T47D (cell line): Measurements from ENCODE around the gene TGM3.

Source experiments
- DNase-seq, 2 experiments: peaks; one replicate each; pipeline versions ENCODE4 v3.0.0 to v3.0.0-alpha.2; 2011 to 2012; ENCODE audit warnings: low read depth in 1 of 2, low spot score in 1 of 2
- JUND ChIP-seq: IDR thresholded peaks from 2 replicates; pipeline ENCODE4 v1.6.1; 2012; ENCODE audit warnings: low read depth
- in situ Hi-C: cut with HindIII; loops from 2 replicates; pipeline ENCODE4 v1.10.0; 2016; ENCODE audit warnings: low sequenced_read_pairs, low pct_unique_long_range_greater_than_20kb

TGM3 gene

DNA sequence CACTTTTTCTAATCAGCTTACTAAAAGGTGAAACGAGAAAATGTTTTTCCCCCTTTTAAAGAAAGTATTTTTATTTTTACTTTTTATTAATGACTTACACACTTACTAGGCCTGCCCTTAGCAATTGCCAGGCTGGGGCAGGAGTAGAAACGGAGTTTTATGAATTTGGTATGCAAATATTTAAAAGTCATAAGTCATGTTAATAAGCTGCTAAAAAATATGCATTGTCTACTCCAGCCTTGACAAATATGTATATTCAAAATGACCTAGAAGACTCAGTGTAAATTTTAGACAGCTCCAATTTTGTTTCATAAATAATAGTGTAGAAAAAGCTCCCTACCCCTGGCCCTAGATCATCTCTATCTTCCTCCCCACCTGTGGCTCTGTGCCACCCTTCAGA is 67.4 kb downstream of the TGM3 start:
- in situ Hi-C loops = no loop called here
- no peak for TF ChIP-seq JUND
- DNase-seq = no peak

DNA sequence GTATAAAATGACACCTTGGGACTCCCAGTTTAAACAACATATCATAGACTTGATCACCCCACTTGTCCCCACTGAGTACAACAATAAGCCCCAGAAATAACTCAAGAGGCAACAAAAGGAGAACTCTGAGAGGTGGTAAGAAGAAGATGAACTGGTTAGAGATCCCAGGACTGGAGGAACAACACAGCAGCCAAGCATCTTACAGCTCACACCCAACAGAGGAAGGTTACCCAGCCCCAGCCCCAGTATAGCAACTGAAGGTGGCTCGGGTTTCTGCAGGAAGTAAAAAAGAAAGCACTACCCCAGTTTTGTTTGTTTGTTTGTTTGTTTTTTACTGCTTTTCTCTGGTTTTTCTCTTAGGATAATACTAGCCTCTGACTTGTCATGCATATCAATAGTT is 67.8 kb downstream of the TGM3 start:
- in situ Hi-C loops = no loop called here
- DNase-seq = no peak
- no peak for TF ChIP-seq JUND

DNA sequence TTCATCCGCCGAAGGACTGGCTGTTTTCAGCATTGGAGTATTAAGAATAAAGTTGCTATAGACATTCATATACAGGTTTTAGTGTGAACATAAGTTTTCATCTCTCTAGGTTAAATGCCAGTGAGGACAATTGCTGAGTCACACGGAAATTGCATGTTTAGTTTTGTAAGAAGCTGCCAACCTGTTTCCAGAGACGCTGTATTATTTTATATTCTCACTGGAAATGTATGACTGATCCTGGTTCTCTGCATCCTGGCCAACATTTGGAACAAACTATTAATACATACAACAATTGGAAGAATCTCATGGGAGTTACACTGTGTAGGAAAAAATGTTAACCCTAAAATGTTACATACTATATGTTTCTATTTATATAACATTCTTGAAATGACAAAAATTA is 68.2 kb downstream of the TGM3 start:
- TF ChIP-seq JUND = no peak
- no peak for DNase-seq
- in situ Hi-C loops = no loop called here

DNA sequence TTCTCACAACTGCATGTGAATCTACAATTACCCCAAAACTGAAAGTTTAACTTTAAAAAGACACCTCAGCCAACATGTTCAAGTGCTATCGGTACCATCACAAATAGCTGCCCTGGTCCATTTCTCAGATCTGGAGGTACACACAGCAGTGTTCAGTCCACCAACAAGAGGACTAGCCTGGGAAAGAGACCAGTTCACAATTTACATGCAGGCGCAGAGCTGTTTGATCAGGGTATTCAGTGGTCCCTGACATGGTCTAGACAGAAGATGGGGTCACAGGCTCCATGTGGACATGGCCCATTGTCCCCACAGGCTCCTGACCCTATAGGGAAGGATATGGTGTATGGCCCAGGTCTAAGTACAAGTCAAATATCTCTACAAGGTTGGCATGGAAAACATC is 69.3 kb downstream of the TGM3 start:
- TF ChIP-seq JUND = no peak
- in situ Hi-C loops = no loop called here
- DNase-seq = no peak

DNA sequence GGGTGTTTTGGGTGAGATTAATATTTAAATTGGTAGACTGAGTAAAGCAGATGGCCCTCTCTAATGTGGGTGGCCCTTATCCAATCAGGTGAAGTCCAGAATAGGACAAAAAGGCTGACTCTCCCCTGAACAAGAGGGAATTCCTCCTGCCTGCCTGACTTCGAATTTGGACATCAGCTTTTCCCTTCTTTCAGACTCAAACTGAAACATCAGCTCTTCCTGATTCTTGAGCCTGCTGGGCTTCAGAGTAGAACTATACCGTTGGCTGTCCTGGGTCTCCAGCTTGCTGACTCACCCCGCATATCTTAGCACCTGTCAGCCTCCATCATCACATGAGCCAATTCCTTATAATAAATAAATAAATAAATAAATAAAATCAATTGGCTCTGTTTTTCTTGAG is 69.9 kb downstream of the TGM3 start:
- TF ChIP-seq JUND = no peak
- no peak for DNase-seq
- in situ Hi-C loops = no loop called here

DNA sequence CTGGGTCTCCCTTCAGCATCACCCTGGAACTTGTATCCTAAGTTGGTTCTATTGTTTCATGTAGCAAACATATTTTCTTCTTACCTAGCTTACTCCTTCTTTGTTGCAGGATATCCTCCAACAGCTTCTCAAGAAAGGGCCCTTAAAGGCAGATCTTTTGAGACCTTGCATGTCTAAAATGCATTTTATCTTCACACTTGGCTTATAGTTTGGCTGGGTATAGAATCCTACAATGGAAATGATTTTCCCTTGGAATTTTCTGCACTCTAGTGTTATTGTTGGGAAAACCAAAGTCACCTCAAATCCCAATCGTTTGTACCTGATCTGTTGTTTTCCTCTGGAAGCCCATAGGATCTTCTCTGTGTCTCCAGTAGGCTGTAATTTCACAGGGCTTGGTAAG is 72.8 kb downstream of the TGM3 start:
- TF ChIP-seq JUND = no peak
- no peak for DNase-seq
- in situ Hi-C loops = no loop called here

DNA sequence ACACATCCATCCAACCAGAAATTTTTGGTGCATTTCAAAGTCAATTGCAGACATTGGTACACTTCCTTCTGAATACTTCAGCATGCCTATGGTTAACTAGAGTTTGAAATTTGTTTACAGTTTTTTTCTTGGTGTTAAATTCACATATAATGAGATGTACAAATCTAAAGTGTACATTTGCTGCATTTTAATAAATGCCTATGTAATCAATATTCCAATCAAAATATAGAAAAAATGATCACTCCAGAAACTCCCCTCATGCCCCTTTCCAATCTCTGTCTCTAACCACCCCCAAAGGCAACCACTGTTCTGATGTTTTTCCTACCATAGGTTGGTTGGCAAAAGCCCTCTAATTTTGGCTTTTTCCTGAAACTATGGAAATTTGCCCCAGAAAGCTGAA is 77.3 kb downstream of the TGM3 start:
- in situ Hi-C loops = no loop called here
- no peak for DNase-seq
- no peak for TF ChIP-seq JUND

DNA sequence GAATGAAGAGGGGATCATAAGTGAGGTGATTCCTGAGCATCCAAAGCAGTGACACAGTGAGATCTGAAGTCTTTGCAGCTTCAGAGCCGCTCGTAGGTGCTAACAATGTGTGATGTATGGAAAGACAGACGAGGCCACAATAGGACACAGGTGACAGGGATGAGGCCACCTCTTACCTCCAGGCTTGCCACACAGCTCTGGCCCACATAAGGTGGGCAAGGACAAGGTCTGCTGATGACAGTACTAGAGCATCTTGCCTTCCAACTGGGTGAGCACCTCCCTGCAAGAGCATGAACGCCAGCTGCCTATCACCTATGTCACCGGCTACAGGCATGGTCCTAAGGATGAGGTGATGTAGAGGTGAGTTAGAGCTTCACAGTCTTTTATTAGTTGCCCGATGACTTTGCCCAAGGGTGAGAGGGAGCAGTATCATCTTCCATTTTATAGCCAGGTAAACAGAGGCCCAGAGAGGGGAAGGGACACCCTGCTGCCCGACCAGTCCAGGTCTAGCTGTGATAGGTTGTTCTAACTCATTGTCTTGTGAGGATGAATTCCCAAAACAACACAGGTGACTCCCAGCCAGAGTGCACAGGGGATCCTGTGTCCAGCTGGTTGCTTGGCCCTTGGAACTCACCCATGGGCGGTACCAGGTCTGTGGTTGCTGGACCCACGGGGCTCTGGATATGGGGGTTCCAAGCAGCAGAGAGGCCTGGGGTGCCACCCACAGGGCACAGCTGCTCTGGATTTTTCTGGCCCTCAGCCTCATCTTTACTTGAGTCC is 78.7 kb downstream of the TGM3 start:
- DNase-seq = no peak
- in situ Hi-C loops = no loop called here
- TF ChIP-seq JUND = no peak

DNA sequence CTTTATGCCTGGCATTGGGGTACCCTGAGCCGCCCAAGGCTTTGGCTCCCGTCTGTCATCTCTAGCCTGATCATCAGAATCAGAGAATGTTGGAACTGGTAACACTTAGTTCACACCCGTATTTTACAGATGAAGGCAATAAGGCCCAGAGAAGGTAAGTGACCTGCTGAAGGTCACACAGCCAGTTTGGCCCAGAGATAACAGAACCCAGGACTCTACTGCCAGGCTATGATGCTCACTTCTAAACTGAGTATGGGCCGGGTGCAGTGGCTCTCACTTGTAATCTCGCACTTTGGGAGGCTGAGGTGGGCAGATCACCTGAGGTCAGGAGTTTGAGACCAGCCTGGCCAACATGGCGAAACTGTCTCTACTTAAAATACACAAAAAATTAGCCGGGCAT is 83.1 kb downstream of the TGM3 start:
- no peak for TF ChIP-seq JUND
- no peak for DNase-seq
- in situ Hi-C loops = no loop called here

DNA sequence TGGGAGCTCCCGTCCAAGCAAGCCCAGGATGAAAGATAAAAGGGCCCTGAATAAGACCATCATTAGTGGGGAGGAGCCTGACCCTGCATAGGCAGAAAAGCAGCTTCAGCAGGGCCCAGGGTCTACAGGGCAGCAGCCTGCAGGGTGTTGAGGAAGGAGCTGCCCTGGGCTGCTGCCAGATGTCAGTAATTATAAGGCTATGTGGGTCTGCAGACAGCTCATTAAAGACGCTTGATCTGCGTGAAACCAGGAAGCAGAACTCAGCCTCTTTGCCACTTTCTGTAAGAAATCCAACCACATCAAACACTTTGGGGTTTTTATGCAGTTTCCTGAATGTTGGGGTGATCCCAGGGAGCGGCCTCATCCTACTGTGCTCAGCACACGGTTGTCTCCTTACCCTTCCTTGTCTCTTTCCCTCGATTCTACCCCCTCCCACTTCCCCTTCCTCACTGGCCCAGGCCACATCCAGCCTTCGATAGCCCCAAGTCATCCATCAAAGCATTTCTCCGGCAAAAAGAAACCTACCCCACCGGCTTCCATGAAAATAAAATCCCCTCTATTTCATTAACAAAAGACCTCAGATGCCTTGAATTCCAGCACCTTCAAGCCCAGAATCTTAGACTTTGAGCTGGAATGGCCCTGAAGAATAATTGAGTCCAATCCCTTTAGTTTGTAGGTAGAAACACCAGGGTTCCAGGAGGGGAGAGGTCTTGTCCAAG is 83.9 kb downstream of the TGM3 start:
- in situ Hi-C loops = no loop called here
- DNase-seq = no peak

DNA sequence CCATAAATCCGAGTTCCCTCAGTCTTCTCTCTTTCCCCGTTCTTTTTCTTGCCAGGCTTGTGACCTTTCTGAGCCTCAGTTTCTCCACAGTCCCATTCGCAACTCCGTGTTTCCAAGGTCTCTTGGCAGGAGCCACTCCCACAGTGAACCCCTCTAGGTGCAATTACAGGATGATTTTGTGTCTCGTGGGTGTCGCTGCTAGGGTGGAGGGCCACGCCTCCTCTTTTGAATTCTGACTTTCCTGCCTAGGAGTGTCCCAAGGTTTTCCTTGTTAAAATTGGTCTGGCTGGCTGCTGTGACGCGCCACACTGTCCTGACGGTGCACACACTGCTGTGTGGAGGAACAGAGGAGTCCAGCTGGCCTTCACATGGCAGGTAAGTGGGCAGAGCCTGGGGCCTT is 84.8 kb downstream of the TGM3 start, which contains the start of gene TGM6:
TGM6 (plus strand) TSS at position 301 of the 400 bp plus-strand sequence; CDS start at position 369, 68 bp downstream.
- no peak for DNase-seq
- in situ Hi-C loops = no loop called here
- TF ChIP-seq JUND = no peak

More for the DNA sequence above, 83.9 kb downstream of the TGM3 start:
- no peak for TF ChIP-seq JUND

DNA sequence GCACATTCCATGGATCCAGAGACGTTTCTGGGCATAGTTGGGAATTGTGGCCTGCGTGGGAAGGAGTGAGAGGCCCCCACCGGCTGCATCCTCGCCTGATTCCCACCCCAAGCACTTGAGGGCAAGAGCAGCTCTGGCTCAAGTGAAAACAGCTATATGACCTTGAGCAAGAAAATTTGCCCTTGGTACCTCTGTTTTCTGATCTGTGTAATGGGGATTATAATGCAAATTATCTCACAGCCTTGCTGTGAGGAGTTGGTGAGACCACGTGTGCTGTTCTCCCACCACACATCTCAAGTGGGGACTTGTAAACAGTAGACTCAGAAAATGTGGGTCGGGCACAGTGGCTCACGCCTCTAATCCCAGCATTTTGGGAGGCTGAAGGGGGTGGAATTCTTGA is 85.5 kb downstream of the TGM3 start:
- TF ChIP-seq JUND = no peak
- DNase-seq = no peak
- in situ Hi-C loops = no loop called here

DNA sequence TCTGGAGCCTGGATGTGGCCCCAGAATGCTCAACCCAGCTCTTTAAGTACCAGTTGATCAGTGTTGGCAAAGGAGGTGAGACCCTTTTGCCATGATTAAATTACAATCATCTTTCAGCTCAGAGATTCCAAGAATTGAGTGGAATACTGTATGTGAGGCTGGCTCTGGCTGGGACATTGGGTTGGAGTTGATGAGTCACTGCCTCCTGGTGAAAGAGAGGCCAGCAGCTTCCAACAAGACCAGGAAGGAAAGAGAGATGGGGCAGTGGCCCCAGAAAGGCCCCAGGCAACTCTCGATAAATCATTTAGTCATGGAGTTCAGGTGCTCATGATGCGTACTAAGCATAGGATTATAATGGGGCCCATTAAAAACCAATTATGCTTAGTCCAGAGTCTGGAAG is 87.0 kb downstream of the TGM3 start:
- no peak for TF ChIP-seq JUND
- DNase-seq = no peak
- in situ Hi-C loops = no loop called here
